CD4-positive, alpha-beta T cell treated with Interleukin-1 beta for 1 hour (primary cell): ENCODE data around the gene CACNA1H.
"Not testable (repeated sequence)": the region's sequence is repeated elsewhere in the genome, so short reads cannot be mapped to it uniquely, and the experiment has no call there.

ENCODE experiments used
- DNase-seq, 2 donors: peaks; one replicate each; pipeline ENCODE4 v3.0.0-alpha.2; 2020 to 2022

The CACNA1H gene

GRCh38 chr16:1215574-1216295 lies 62.8 kb downstream of the CACNA1H start:
- DNase-seq: no peak

GRCh38 chr16:1216296-1216619 lies 63.4 kb downstream of the CACNA1H start:
- DNase-seq: no peak

DNA sequence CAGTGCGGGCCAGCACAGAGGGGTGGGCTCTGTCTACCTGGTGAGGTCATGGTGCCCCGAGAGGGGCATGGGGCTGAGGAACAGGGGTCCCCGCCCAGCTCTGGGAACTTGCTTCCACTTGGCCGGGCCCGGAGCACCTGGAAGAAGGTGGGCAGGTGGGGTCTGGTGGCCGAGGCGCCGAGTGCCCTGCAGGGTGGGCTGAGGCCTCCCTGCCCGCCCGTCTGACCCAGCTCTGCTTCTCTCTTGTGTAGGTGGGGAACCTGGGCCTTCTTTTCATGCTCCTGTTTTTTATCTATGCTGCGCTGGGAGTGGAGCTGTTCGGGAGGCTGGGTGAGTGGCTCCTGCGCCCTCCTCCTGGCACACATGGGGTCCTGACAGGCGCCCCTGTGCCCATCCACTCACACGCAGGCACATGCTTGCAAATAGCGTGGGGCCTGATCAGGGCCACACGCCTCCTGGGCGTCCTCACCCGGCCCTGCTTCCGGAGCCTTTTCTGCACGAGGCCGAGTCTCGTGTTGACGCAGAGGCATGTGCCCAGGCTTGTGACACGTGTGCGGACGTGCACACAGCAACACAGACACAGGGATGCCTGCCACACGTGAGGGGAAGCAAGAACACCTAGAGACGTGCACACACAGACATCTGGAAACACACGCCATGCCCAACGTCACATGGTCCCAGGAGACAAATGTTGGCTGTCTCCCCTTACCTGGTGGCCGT lies 63.9 kb downstream of the CACNA1H start:
- no peak for DNase-seq

- DNase-seq: no peak
Measured at GRCh38 chr16:1217526-1217925, 64.6 kb downstream of the CACNA1H start.

DNA sequence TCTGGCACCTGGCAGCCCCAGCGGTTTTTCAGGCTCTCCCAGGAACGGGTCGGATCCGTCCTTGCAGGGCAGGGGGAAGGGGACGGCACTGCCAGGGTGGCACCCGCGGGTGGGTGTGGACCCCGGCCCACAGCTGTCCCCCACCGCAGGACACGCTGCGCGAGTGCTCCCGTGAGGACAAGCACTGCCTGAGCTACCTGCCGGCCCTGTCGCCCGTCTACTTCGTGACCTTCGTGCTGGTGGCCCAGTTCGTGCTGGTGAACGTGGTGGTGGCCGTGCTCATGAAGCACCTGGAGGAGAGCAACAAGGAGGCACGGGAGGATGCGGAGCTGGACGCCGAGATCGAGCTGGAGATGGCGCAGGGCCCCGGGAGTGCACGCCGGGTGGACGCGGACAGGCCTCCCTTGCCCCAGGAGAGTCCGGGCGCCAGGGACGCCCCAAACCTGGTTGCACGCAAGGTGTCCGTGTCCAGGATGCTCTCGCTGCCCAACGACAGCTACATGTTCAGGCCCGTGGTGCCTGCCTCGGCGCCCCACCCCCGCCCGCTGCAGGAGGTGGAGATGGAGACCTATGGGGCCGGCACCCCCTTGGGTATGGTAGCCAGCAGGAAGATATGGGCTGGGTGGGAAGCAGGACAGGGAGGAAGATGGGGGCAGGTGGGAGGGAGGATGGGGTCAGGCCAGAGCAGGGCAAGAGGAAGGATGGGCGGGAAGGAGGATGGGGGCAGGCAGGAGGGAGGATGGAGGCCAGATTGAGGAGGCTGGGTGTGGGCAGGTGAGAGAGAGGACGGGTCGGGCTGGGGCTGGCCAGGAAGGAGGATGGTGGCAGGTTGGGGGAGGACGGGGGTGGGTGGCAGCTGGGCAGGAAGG lies 65.4 kb downstream of the CACNA1H start:
- no peak for DNase-seq

DNA sequence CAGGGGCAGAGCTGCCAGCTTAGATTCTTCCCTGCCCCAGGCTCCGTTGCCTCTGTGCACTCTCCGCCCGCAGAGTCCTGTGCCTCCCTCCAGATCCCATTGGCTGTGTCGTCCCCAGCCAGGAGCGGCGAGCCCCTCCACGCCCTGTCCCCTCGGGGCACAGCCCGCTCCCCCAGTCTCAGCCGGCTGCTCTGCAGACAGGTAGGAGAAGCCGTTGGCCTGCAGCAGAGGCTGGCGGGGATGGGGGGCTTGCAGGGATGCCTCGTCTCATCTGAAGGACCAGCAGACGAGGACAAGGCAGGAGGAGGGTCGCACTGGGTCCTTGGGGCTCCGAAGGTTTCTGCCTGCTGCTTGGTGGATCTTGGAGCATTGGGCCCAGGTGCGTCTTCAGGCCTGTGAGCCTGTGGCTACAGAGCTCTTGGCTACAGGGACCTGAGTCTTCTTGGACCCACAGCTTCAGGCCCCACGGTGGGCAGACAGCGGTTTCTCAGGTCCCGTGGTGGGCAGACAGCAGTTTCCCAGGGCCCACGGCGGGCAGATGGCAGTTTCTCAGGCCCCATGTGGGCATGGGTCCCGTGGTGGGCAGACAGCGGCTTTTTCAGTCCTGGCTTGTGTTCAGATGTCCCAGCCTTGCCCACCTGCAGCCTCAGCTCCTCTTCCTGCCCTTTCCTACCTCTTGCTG lies 66.2 kb downstream of the CACNA1H start:
- DNase-seq: no peak

GRCh38 chr16:1220098-1220728 lies 67.3 kb downstream of the CACNA1H start:
- DNase-seq: no peak

GRCh38 chr16:1220841-1221627 lies 68.1 kb downstream of the CACNA1H start:
- DNase-seq: no peak

DNA sequence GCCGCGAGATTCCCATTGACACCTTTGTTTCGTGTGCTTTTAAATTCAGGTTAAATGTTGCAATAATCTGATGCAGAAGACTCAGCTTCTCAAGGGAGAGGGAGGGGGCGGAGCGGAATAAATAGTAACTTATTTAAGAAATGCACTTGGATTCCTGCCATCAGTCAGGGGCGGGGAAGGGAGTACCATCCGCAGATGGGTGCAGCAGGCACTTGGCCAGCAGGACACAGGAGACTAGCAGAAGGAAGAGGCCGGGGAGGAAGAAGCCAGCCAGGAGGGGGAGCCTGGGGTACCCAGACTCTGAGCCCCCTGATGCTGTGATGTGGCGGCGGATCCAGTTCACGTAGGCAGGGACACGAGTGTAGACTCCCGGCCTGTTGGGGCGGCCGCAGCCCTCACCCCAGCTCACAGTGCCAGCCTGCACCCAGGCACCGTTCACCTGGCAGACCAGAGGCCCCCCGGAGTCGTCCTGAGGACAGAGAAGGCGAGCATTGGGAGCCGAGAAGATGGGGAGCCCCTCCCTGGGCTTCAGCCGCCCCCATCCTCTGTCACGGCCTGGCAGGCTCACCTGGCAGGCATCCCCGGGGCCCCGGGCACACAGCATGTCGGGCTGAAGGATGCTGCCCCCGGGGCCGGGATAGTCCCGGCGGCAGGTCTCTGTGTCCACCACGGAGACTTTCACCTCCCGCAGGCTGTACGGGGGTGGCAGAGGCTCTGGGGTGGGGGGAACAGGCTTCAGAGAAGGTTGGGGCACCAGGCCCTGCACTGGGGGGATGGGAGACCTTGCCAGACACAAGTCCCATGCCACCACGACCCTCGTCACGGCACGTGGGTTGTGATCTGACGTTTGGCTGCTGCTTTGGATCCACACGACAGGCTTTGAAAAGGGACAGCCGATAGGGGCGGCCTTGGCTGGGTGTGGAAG lies 69.0 kb downstream of the CACNA1H start:
- DNase-seq: no peak

- no peak for DNase-seq
Measured at GRCh38 chr16:1222553-1223354, 69.8 kb downstream of the CACNA1H start.

- no peak for DNase-seq
Measured at GRCh38 chr16:1223355-1224214, 70.7 kb downstream of the CACNA1H start.

- no peak for DNase-seq
Measured at GRCh38 chr16:1224558-1224957, 71.7 kb downstream of the CACNA1H start.

GRCh38 chr16:1225051-1225451 lies 72.1 kb downstream of the CACNA1H start, which contains the start of gene TPSG1:
TSS of gene TPSG1 (minus strand) at chr16:1225268. CDS start at chr16:1225252, 16 bp downstream.
- DNase-seq: no peak

DNA sequence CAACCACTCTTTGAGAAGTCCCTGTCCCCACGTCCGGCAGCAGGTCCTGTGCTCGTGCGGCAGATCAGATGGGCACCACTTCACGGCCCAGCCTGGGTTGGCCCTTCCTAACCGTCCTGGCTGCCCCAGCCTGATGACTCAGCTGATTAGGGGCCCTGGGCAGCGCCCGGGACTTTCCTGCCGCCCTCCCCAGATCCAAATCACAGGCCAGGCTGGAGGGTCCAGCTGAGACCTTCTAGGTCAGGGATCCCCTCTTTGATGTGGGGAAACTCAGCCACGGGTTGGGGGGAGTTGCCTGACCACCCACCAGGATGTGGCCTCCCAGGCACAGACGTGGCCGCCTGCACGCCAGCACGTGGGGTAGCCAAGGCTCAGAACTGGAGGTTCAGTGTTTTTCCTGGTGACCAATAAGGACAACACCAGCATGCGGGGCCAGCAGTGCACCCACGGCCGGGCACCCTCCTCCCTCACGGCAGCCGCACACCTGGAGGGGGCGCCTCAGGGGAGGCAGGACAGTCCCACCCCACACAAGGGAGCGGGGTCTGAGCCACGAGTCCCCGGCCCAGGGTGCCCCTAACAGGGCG lies 72.9 kb downstream of the CACNA1H start:
- not testable (repeated sequence) for DNase-seq

- DNase-seq: not testable (repeated sequence)
Measured at GRCh38 chr16:1226692-1227091, 73.8 kb downstream of the CACNA1H start.

DNA sequence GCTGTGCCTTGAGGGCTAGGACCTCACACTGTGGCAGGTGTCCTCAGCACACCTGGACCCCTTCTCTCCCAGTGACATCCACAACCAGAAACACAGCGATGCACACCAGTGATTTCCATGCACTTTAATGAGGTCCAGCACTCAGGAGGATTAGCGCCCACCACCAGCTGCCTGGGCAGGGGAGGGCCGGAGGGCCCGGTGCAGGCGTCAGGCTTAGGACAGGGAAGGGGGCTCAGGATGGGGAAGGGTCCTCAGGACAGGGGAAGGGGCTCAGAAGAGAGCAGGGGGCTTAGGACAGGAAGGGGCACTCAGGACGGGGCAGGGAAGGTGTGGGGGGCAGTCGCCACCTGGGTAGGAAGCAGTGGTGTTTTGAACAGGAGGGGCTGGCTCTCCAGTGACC lies 75.3 kb downstream of the CACNA1H start:
- DNase-seq: not testable (repeated sequence)

- not testable (repeated sequence) for DNase-seq
Measured at GRCh38 chr16:1229476-1229875, 76.6 kb downstream of the CACNA1H start.

DNA sequence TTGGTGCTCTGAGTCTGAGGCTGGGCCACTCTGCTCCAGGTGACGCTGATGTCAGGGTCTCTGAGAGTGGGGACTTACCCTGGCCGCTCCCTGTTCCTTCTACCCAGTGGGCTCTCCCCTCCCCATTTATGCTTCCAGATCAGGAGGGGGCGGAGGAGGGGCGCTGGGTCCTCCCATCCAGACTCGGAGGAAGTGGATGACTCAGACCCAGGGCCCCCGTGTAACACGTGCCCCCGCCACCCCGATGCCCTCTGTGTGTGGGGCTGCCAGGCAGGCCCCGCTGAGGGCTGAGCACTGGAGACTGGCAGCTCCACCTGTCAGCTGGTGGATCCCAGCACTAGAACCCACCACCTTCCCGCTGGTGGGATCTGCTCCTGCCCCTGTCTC lies 77.2 kb downstream of the CACNA1H start, which contains the start of gene TPSB2:
Gene TPSB2, minus strand, starts transcription at position 101 of the 387 bp plus-strand sequence. CDS start 233 bp downstream, outside the sequence.
- not testable (repeated sequence) for DNase-seq
